Mononuclear cell (primary cell): ENCODE results near the gene AMY1B. TPM values are rescaled to one million over a fixed set of nuclear protein-coding genes. Genes with fewer than 3 reads are reported as not detected.
"Not testable (repeated sequence)": the region's sequence is repeated elsewhere in the genome, so short reads cannot be mapped to it uniquely, and the experiment has no call there.

Source experiments
- H3K27me3 ChIP-seq: 2 replicates; pipeline ENCODE4 v1.6.0; 2011; ENCODE audit warnings: low read length, control low read depth; ENCODE audit not compliant: insufficient read depth
- H3K4me1 ChIP-seq: 2 replicates; pipeline ENCODE4 v1.5.1; 2011; ENCODE audit warnings: mild to moderate bottlenecking, low read length, control low read depth; ENCODE audit not compliant: insufficient read depth
- H3K4me3 ChIP-seq: 2 replicates; pipeline ENCODE4 v1.5.1; 2011; ENCODE audit warnings: mild to moderate bottlenecking, low read length, moderate library complexity
- H3K9me3 ChIP-seq: 2 replicates; pipeline ENCODE4 v1.5.1; 2011; ENCODE audit warnings: low read depth, mild to moderate bottlenecking, control low read depth, low read length
- total RNA-seq: library from RNA; depleted of rRNA; stranded (reverse); fragments of >200 nt; gene quantifications from one replicate; pipeline ENCODE4 v1.2.3, GENCODE V29; 2012

Gene AMY1B
- not detected for total RNA-seq

DNA sequence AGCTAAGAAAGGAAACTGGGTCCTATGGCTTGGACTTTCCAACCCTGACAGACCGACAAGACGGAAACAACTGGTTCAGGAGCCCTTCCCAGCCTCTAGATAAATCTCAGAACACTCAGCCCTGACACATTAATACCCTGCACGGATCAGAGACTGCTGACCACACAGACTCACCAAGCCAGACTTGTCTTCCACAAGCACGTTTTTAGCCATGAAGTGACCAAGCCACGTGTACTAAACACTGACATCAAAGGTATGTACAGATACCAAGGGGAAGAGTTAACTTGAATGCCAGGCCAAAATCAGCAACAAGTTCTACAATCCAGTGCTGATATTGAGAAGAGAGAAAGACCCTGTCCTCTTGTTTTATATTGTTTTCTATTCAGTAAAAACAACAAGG, at the start of gene AMY1B:
Gene AMY1B, minus strand, starts transcription at position 101 of the 400 bp plus-strand sequence. CDS start 571 bp downstream, outside the sequence.
- H3K4me1 ChIP-seq, H3K27me3 ChIP-seq, H3K4me3 ChIP-seq, H3K9me3 ChIP-seq: not testable (repeated sequence)

DNA sequence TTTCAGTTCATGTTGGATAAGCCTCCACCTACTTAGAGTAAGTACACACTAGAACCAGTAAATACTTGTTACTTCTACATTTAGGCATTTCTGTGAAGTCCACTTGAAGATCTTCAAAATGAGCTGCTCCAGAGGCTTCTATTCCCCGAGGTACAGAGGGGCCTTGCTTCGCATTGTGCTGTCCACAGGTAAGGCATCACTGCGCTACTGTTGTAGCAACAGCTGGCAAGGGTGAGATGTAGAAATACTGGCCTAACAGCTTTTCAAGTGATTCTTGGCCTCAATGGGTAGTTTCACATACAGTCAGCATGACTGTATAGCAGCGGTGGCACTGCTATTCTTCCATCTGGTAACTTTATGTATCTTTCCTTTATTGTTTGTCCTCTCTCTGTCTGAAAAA, 49.0 kb upstream of the AMY1B start:
- H3K4me1 ChIP-seq, H3K27me3 ChIP-seq, H3K9me3 ChIP-seq, H3K4me3 ChIP-seq: not testable (repeated sequence)

DNA sequence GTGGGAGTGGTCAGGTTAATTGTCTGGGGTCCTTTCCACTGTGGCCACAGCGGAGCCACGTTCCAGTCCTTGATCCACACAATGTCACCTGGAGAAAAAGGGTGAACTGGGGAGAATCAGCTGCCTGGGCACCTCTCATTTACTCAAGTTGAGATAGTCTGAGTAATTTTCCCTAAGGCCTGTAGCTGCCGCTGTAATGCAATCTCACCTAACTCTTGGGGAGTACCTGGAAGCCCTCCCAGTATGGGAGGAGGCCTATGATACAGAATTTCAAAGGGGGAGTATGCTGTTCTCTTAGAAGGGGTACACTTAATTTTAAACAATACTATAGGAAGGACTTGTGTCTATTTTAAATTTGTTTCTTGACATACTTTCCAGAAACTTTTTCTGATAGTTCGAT, 48.4 kb upstream of the AMY1B start:
- not testable (repeated sequence) for H3K27me3 ChIP-seq, H3K4me1 ChIP-seq, H3K9me3 ChIP-seq, H3K4me3 ChIP-seq

DNA sequence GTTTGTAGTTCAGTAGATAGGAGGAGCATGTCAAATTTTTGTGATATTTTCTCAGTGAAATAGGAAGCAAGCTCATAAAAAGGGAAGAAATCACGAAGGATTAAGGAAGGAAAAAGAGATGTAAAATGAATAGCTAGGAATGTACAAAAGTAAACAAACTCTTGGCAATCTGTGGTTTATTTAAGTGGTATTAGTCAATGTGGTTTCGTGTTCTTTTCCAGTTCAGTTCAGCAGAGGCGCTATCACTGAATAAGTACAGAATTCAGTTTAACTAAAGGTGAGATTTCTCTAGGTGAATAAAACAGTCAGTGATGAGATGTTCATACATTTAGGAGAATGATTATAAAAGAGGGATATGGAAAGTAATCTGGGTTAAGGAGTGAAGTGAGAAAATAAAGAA, 42.0 kb upstream of the AMY1B start:
- H3K4me3 ChIP-seq, H3K4me1 ChIP-seq, H3K27me3 ChIP-seq, H3K9me3 ChIP-seq: not testable (repeated sequence)

DNA sequence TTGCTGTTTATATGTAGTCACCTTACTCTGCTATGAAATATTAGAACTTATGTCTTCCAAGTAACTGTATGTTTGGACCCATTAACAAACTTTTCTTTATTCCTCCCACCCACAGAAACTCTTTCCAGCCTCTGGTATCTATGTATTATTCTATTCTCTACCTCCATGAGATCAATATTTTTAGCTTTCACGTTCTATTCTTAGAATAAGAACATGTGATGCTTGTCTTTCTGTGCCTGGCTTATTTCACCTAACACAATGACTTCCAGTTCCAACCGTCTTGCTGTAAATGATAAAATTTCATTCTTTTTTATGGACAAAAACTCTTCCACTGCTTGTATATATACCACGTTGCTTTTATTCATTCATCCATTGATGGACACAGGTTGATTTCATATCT, 39.3 kb upstream of the AMY1B start:
- H3K4me3 ChIP-seq, H3K9me3 ChIP-seq, H3K4me1 ChIP-seq, H3K27me3 ChIP-seq: not testable (repeated sequence)

DNA sequence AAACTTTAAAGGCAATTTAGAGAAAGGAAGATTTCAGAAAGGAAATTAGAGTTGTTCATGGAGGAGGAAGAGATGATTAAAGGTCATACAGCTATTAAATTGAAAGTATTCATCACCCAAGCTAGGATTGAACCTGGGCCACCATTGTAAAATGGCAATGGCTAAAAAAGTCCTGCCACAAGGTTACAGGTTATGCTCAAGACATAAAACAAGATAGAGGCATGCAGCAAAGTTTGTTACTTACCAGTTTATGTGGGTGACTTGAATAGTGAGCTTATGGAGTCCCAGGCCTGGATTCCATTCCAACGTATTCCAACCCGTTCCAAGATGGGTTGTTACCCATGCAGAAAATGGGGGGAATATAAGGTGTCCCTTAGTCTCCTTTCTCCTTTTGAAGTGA, 25.5 kb upstream of the AMY1B start:
- H3K4me3 ChIP-seq, H3K4me1 ChIP-seq, H3K9me3 ChIP-seq, H3K27me3 ChIP-seq: not testable (repeated sequence)

DNA sequence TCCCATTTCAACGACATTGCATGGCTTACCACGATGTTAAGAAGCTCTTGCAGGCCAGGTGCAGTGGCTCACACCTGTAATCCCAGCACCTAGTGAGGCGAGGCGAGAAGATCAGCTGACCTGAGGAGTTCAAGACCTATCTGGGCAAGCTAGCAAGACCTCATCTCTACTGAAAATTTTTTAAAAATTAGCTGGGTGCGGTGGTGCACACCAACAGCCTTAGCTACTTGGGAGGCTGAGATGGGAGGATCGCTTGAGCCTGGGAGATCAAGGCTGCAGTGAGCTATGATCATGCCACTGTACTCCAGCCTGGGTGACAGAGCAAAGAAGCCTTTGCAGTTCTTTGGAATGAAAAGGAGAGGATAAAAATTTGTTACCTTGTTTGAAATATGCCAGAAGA, 21.4 kb upstream of the AMY1B start:
- H3K4me1 ChIP-seq, H3K27me3 ChIP-seq, H3K9me3 ChIP-seq, H3K4me3 ChIP-seq: not testable (repeated sequence)

DNA sequence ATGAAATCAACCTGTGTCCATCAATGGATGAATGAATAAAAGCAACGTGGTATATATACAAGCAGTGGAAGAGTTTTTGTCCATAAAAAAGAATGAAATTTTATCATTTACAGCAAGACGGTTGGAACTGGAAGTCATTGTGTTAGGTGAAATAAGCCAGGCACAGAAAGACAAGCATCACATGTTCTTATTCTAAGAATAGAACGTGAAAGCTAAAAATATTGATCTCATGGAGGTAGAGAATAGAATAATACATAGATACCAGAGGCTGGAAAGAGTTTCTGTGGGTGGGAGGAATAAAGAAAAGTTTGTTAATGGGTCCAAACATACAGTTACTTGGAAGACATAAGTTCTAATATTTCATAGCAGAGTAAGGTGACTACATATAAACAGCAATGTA, 14.4 kb upstream of the AMY1B start:
- not testable (repeated sequence) for H3K27me3 ChIP-seq

DNA sequence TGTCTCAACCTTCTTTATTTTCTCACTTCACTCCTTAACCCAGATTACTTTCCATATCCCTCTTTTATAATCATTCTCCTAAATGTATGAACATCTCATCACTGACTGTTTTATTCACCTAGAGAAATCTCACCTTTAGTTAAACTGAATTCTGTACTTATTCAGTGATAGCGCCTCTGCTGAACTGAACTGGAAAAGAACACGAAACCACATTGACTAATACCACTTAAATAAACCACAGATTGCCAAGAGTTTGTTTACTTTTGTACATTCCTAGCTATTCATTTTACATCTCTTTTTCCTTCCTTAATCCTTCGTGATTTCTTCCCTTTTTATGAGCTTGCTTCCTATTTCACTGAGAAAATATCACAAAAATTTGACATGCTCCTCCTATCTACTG, 11.7 kb upstream of the AMY1B start:
- not testable (repeated sequence) for H3K9me3 ChIP-seq, H3K4me3 ChIP-seq, H3K27me3 ChIP-seq, H3K4me1 ChIP-seq

More for the DNA sequence above, 14.4 kb upstream of the AMY1B start:
- not testable (repeated sequence) for H3K9me3 ChIP-seq, H3K4me1 ChIP-seq, H3K4me3 ChIP-seq

DNA sequence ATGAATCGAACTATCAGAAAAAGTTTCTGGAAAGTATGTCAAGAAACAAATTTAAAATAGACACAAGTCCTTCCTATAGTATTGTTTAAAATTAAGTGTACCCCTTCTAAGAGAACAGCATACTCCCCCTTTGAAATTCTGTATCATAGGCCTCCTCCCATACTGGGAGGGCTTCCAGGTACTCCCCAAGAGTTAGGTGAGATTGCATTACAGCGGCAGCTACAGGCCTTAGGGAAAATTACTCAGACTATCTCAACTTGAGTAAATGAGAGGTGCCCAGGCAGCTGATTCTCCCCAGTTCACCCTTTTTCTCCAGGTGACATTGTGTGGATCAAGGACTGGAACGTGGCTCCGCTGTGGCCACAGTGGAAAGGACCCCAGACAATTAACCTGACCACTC, 5.2 kb upstream of the AMY1B start:
- not testable (repeated sequence) for H3K4me3 ChIP-seq, H3K27me3 ChIP-seq, H3K9me3 ChIP-seq, H3K4me1 ChIP-seq

DNA sequence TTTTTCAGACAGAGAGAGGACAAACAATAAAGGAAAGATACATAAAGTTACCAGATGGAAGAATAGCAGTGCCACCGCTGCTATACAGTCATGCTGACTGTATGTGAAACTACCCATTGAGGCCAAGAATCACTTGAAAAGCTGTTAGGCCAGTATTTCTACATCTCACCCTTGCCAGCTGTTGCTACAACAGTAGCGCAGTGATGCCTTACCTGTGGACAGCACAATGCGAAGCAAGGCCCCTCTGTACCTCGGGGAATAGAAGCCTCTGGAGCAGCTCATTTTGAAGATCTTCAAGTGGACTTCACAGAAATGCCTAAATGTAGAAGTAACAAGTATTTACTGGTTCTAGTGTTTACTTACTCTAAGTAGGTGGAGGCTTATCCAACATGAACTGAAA, 4.7 kb upstream of the AMY1B start:
- not testable (repeated sequence) for H3K4me3 ChIP-seq, H3K4me1 ChIP-seq, H3K27me3 ChIP-seq, H3K9me3 ChIP-seq

DNA sequence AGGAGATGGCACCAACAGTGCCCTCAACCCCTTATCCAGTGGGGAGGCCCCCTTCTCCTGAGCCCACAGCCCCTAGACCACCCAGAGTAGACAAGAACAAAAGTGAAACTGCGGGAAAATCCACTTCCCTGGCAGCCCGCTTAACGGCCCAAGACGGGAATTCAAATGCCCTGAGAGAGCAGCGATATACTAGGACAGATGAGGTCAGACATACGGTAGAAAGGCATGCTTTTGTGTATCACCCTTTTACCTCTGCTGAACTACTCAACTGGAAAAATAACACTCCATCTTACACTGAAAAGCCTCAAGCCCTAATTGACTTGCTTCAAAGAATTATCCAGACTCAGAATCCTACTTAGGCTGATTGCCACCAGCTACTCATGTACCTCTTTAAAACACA, 1.4 kb upstream of the AMY1B start:
- not testable (repeated sequence) for H3K27me3 ChIP-seq, H3K4me3 ChIP-seq, H3K4me1 ChIP-seq, H3K9me3 ChIP-seq

DNA sequence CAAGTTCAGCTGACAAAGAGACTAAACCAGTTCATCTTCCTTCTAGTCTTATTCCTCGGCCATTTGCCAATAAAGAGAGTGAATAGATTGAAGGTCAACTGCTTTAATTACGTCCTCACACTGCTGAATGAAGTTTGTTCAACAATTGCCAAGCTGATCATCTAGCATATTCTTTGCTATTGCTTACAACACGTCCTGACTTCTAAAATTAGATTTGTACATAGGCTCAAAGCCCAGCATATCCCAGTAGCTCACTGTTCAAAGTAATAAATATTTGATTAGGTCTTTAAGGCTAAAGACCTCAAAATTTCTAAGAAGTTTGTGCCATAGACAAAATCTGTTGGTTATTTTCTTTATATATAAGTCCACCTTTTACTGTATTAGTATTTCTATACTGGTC, 19.7 kb downstream of the AMY1B start:
- not testable (repeated sequence) for H3K27me3 ChIP-seq, H3K9me3 ChIP-seq, H3K4me1 ChIP-seq, H3K4me3 ChIP-seq

DNA sequence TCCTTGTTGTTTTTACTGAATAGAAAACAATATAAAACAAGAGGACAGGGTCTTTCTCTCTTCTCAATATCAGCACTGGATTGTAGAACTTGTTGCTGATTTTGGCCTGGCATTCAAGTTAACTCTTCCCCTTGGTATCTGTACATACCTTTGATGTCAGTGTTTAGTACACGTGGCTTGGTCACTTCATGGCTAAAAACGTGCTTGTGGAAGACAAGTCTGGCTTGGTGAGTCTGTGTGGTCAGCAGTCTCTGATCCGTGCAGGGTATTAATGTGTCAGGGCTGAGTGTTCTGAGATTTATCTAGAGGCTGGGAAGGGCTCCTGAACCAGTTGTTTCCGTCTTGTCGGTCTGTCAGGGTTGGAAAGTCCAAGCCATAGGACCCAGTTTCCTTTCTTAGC, 40.5 kb downstream of the AMY1B start, which contains the start of gene AMY1A:
Gene AMY1A, plus strand, starts transcription at position 301 of the 400 bp plus-strand sequence. CDS start 571 bp downstream, outside the sequence.
- H3K27me3 ChIP-seq, H3K4me1 ChIP-seq, H3K4me3 ChIP-seq, H3K9me3 ChIP-seq: not testable (repeated sequence)

DNA sequence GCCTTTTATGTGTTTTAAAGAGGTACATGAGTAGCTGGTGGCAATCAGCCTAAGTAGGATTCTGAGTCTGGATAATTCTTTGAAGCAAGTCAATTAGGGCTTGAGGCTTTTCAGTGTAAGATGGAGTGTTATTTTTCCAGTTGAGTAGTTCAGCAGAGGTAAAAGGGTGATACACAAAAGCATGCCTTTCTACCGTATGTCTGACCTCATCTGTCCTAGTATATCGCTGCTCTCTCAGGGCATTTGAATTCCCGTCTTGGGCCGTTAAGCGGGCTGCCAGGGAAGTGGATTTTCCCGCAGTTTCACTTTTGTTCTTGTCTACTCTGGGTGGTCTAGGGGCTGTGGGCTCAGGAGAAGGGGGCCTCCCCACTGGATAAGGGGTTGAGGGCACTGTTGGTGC, 41.9 kb downstream of the AMY1B start:
- H3K9me3 ChIP-seq, H3K4me3 ChIP-seq, H3K27me3 ChIP-seq, H3K4me1 ChIP-seq: not testable (repeated sequence)

DNA sequence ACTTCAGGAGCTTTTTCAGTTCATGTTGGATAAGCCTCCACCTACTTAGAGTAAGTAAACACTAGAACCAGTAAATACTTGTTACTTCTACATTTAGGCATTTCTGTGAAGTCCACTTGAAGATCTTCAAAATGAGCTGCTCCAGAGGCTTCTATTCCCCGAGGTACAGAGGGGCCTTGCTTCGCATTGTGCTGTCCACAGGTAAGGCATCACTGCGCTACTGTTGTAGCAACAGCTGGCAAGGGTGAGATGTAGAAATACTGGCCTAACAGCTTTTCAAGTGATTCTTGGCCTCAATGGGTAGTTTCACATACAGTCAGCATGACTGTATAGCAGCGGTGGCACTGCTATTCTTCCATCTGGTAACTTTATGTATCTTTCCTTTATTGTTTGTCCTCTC, 45.1 kb downstream of the AMY1B start:
- H3K4me1 ChIP-seq, H3K9me3 ChIP-seq, H3K27me3 ChIP-seq, H3K4me3 ChIP-seq: not testable (repeated sequence)

DNA sequence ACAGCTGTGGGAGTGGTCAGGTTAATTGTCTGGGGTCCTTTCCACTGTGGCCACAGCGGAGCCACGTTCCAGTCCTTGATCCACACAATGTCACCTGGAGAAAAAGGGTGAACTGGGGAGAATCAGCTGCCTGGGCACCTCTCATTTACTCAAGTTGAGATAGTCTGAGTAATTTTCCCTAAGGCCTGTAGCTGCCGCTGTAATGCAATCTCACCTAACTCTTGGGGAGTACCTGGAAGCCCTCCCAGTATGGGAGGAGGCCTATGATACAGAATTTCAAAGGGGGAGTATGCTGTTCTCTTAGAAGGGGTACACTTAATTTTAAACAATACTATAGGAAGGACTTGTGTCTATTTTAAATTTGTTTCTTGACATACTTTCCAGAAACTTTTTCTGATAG, 45.7 kb downstream of the AMY1B start:
- H3K9me3 ChIP-seq, H3K4me3 ChIP-seq, H3K27me3 ChIP-seq, H3K4me1 ChIP-seq: not testable (repeated sequence)
